GM19023 (cell line): ENCODE data around the gene STAT5A.
A peak's percentile ranks its signal among the peaks of the same experiment; 100 is the strongest.
"Not testable (repeated sequence)": the region's sequence is repeated elsewhere in the genome, so short reads cannot be mapped to it uniquely, and the experiment has no call there.

ENCODE experiments used
- ATAC-seq: cut with Tn5 transposase; IDR thresholded peaks from one replicate; pipeline ENCODE4 v1.9.1; 2021; ENCODE audit warnings: mild to moderate bottlenecking, moderate library complexity; ENCODE audit not compliant: unreplicated experiment

STAT5A gene

DNA sequence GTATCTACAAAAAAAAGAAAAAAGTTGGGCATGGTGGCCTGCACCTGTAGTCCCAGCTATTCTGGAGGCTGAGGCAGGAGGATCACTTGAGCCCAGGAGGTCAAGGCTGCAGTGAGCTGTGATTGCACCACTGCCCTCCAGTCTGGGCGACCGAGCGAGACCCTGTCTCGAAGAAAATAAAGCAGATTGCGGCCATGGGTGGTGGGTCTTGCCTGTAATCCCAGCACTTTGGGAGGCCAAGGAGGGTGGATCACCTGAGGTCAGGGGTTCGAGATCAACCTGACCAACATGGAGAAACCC, 16.7 kb downstream of the STAT5A start:
- not testable (repeated sequence) for ATAC-seq

DNA sequence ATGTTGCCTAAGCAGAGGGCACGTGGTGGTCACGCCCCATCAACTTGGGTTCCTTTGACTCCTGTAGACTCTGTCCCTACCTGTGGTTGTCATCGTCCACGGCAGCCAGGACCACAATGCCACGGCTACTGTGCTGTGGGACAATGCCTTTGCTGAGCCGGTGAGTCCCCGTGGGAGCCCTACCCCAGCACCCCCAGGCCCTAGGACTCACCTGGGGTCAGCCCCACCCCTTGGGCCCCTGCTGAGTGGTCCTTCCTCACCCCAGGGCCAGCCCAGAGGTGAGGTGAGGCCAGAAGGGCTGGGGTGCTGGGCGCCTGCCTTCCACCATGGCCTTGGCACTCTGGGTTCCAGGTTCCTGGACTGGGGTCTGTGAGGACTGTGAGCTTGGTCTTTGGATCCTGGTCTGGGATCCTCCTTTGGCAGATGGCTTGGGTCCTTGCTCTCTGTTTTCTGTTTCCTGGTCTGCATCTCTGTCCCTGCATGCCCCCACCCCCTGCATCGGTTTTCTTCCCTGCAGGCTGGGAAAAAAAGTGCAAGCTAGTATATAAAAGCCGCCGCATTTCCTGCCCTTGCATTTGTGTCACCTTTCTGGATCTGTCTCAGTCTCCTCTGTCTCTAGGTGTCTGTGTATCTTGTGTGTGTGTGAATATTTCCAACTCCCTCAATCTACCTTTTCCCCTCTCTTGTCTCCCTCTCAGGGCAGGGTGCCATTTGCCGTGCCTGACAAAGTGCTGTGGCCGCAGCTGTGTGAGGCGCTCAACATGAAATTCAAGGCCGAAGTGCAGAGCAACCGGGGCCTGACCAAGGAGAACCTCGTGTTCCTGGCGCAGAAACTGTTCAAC, 17.5 kb downstream of the STAT5A start:
- ATAC-seq: no peak

DNA sequence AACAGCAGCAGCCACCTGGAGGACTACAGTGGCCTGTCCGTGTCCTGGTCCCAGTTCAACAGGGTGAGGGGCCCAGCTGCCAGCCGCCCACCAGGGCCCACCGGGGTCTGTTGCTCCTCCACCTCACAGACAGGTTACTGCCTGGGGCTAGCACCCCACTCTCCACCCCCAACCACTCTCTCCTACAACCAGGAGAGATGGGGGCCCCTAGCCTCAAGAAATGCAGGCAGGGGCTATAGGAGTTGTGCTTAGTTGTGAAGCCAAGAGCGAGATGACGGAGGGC, 18.0 kb downstream of the STAT5A start:
- no peak for ATAC-seq

DNA sequence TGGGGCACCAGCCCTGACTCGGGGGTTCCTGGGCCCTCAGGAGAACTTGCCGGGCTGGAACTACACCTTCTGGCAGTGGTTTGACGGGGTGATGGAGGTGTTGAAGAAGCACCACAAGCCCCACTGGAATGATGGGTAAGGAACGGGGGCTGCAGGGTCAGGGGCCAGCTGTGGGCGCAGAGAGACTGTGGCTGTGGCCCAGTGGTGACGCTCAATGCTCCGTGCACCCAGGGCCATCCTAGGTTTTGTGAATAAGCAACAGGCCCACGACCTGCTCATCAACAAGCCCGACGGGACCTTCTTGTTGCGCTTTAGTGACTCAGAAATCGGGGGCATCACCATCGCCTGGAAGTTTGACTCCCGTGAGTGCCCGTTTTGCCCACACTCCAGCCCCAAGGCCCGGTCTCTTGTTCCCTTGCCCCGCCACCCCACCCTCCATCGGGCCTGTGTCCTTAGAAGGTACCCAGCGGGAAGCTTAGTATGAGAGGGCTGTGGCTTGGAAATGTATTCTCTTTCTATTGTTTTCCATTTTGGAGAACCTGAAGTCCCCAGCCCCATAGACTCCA, 19.1 kb downstream of the STAT5A start:
- no peak for ATAC-seq

DNA sequence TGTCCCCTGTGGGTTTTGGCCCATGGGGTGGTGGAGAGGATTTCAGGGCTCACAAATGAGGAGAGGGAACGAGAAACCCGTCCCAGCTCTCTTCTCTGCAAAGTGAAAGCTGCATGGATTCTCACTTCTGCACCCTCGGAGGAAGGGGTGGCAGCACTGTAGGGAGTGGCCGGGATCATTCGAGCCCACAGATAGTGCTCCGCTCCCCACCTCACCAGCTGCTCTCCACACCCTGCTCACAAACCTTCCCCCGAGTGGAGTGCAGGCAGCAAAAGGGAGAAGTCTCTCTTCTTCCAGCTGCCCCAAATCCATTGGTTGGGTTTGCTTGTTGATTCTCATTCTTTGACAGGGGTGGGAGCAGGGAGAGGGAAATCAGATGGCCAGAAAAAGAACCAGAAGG, 20.1 kb downstream of the STAT5A start:
- ATAC-seq: no peak

DNA sequence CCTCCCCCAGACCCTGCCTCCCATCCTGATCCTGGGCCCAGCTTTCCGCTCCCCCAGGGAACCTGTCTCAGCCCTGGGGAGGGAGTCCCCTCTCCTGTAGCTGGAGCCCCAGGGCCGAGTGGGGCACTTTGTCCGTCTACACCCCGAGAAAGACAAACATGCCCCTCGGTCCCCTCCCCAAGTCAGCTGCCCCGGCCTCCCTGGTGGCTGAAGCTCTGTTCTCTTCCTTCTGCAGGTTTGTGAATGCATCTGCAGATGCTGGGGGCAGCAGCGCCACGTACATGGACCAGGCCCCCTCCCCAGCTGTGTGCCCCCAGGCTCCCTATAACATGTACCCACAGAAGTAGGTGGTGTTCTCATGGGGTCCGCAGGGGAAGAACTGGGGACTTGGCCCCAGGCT, 20.8 kb downstream of the STAT5A start:
- no peak for ATAC-seq

DNA sequence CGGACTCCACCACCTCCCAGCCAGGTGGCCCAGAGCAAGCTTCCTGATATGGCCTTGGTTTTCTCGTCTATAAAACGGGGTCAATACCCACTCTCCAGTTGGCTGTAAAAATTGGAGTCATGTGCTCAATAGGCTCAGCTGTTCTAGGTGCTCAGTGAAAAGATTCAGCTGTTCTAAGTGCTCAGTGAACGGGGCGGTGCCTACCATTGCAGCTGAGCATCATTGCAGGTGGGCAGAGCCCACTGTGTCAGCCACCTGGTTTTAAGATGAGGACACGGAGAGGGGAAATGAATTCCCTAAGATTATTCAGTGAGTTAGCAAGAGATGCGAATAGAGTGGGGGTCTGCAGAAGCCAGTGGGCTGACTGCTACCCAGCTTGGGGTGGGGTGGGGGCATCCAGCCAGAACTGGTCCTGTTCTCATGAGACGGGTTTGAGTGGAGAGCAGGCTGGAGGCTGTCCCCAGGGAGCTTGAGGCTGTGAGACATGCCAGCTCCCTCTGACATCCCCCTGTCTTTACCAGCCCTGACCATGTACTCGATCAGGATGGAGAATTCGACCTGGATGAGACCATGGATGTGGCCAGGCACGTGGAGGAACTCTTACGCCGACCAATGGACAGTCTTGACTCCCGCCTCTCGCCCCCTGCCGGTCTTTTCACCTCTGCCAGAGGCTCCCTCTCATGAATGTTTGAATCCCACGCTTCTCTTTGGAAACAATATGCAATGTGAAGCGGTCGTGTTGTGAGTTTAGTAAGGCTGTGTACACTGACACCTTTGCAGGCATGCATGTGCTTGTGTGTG, 21.9 kb downstream of the STAT5A start:
- ATAC-seq: no peak

DNA sequence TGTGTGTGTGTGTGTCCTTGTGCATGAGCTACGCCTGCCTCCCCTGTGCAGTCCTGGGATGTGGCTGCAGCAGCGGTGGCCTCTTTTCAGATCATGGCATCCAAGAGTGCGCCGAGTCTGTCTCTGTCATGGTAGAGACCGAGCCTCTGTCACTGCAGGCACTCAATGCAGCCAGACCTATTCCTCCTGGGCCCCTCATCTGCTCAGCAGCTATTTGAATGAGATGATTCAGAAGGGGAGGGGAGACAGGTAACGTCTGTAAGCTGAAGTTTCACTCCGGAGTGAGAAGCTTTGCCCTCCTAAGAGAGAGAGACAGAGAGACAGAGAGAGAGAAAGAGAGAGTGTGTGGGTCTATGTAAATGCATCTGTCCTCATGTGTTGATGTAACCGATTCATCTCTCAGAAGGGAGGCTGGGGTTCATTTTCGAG, 22.5 kb downstream of the STAT5A start:
- no peak for ATAC-seq

DNA sequence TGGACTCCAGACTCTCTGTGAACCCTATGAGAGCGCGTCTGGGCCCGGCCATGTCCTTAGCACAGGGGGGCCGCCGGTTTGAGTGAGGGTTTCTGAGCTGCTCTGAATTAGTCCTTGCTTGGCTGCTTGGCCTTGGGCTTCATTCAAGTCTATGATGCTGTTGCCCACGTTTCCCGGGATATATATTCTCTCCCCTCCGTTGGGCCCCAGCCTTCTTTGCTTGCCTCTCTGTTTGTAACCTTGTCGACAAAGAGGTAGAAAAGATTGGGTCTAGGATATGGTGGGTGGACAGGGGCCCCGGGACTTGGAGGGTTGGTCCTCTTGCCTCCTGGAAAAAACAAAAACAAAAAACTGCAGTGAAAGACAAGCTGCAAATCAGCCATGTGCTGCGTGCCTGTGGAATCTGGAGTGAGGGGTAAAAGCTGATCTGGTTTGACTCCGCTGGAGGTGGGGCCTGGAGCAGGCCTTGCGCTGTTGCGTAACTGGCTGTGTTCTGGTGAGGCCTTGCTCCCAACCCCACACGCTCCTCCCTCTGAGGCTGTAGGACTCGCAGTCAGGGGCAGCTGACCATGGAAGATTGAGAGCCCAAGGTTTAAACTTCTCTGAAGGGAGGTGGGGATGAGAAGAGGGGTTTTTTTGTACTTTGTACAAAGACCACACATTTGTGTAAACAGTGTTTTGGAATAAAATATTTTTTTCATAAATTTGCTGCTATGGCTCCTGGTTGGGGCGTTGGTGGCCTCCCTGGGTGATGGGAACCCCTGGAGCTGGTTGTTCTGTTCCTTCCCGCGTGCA, 23.1 kb downstream of the STAT5A start:
- no peak for ATAC-seq

DNA sequence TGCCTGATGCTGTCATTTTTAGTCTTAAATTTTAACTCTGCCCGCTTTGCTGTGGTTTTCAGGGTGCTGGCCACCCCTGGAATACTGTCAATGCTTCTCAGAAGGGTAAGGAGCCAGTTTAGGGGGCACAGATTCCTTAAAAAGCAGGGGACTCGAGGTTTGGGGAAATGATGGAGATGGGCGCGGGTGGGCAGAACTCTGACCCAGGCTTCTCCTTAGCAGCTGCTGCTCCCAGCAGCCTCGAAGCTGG, 23.7 kb downstream of the STAT5A start:
- ATAC-seq: no peak

DNA sequence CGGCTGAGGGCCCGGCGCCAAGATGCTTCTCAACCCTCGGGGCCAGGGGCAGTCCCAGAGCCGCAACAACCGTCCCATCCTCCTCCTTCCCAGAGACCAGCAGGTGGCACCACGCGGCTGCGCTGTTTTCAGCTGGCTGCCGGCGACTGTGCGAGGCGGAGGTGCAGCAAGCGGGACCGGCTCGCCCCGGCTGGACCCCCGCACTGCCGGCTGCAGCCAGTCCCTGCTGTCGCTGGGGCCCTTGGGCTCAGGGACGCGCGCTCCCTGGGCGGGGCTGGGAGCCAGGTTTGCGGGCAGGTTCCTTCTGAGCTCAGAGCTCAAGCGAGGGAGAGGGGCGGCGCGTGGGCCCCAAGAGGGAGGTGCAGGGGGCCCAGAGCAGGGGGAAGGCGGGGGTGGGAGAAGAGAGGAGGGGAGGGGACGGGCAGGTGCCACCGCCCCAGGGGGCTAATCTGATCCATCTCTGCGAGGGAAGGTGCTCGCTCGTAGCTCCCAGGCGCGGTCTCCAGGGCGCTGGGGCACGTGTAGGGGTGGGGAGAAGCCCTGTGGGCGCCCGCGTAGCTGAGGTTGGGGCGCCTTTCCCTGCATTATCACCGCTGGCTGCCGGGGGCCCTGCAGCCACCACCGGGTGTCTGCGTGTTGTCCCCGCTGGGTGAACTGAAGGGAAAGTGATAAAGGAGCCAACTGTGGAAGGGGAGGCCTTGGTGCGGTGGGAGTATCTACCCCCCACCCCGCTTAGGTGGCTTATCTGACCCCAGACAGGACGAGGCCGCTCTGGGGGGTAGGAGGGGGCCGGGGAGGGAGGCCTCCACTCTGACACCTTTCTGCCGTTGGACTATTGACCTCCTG, 24.2 kb downstream of the STAT5A start:
- peak; percentile 72 for ATAC-seq

DNA sequence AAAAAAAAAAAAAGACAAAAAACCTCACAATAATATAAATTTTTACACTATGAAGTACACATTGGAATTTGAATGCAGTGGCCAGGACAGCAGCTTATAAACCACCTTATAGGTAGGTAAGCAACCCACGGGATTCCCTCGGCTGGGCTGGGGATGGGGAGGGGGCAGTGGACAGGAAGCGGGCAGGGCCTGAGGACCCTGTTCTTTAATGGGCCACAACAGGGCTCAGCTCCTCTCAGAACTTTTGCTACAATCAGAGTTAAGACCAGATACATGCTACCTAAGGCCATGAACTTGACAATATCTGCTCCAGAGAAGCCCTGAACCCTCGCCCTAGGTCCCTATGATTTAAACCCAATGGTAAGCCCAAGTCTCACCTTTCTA, 25.1 kb downstream of the STAT5A start:
- ATAC-seq: no peak

DNA sequence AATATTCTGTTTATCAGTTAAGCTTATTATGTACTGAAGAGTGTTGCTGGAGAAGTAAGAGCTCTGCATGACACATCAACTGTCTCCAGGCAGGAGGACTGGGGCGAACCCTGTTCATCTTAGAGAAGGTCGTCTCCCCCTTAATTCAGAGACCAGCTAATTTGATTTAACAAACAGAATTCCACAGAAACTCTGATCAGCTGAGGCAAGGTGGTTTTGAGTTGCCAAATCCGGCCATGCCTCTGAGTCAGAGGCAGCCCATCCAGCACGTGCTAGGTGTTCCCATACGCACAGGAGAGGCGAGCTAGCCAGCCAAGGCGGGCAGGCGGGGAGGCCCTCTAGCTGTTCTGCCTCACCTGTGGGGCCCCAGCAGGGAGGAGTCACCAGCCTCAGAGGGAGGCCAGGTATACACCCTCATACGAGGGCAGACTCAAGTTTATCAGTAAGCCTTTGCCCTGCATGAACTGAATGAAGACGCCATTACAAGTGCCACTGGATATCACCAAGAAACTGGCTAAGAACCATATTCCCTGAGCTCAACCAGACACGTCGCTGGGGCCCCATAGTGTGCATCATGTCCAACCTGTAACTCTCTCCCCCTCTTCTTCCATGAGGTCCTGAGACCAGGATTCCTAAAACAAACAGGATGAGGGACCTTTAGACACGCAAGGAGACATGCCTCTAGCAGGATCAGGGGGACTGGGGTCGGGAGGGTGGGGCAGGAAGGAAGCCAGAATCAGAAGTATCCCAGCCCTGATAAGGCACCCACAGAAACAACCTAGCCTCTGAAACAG, 25.7 kb downstream of the STAT5A start:
- ATAC-seq: no peak

DNA sequence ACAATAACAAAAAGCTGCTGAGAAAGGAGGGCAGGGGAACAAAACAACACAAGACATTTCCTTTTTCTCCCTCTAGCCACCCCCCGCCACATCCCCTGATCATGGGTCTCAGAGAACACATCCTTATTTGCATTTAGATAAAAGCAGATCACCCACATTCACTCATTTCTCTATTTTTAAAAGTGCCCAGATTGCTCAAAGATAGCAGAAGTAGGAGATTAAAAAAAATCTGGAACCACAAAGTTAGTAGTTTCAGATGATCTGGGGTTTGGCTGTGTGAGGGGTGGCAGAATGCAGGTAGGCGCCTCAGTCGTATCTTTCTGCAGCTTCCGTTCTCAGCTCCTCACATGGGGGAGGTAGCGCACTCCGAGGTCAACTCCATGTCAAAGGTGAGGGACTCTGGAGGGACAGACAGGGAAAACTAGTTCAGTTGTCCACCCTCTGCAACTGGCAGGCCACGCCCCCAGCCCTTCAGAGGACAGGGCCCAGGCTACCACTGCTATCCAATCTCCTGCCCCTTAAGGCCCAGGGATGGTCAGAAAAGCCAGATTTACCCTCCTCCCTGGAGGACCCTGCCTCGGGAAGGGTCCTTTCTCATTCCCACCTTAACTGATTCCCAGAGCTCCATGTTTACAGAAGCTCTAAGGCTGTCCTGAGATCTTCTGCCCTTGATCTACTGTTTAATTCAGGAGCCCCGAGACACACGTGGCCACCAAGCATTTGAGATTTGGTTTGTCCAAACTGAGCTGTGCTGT, 27.3 kb downstream of the STAT5A start:
- ATAC-seq: no peak

DNA sequence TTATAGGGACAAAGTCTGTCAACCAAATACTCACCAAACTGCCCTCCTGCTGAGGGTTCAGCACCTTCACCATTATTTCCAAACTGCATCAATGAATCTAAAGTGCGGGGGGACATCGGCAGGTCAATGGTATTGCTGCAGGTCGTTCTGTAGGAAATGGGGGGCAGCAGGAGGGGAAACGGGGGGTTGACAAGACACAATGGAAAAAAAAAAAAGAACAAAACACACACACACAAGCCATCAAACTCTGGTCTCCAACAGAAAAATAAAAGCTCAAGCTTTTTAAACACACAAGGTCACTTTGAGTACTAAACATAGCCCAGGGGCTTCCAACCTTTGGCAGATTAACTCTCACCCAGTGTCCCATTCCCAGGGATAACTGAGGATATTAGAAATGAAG, 28.5 kb downstream of the STAT5A start:
- no peak for ATAC-seq

DNA sequence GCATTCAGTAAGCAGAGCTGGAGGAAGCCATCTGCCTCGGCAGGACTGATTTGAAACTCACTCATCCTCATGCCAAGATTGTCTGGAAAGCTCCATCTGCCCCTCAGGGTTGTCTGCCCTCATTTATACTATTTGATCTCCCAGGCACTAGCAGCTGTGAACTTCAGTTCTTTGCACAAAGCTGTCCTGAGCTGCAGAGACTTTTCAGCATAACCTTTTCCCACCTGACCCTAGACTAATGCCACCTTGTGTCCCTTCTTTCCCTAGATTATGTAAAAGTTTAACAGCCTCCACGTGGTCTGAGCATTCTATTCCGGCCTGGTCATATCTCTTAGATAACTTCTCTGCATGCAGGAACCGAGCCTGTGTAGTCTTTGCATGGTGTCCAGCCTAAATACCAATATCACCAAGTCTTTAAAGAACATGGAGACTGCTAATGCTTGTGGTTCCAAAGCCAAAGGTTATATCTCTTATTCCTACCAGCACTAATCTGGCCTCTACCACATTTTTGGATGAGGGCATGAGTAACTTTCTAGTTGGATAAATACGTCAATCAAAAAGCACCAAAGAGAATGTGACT, 29.1 kb downstream of the STAT5A start:
- ATAC-seq: no peak

DNA sequence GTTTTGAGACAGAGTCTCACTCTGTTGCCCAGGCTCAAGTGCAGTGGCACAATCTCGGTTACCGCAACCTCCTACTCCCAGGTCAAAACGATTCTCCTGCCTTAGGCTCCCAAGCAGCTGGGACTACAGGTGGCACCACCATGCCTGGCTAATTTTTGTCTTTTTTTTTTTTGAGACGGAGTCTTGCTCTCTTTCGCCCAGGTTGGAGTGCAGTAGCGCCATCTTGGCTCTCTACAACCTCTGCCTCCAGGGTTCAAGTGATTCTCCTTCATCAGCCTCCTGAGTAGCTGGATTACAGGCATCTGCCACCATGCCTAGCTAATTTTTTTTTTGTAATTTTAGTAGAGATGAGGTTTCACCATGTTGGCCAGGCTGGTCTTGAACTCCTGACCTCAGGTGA, 29.7 kb downstream of the STAT5A start:
- ATAC-seq: not testable (repeated sequence)

DNA sequence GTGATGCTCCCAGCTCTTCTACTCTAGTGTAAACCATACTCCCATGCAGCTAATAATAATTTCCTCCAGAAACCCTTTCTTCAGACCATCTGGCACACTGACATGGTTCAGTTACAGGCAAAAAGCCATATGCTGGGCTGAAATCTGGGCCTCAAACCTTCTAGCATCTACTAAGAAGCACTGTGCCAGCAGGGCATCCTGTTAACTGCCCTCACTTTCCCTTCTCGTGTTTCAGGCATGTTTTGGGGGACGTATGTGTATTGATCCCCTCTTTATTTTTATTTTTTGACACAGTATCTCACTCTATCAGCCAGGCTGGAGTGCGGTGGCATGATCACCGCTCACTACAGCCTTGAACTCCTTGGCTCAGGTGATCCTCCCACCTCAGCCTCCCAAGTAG, 33.3 kb downstream of the STAT5A start:
- no peak for ATAC-seq
